ENCODE results near the gene PRKN. TPM values are rescaled to one million over a fixed set of nuclear protein-coding genes. Genes with fewer than 3 reads are reported as not detected.

The PRKN gene
- total RNA-seq, 4 donors from 2014 or later: 9.6 to 17.0 (median 11.6) TPM

GRCh38 chr6:161549977-161550655 is 1177.5 kb downstream of the PRKN start:
- TF ChIP-seq CTCF (IDR thresholded peaks at IDR 0.05; ENCODE audit: low read depth): no peak

DNA sequence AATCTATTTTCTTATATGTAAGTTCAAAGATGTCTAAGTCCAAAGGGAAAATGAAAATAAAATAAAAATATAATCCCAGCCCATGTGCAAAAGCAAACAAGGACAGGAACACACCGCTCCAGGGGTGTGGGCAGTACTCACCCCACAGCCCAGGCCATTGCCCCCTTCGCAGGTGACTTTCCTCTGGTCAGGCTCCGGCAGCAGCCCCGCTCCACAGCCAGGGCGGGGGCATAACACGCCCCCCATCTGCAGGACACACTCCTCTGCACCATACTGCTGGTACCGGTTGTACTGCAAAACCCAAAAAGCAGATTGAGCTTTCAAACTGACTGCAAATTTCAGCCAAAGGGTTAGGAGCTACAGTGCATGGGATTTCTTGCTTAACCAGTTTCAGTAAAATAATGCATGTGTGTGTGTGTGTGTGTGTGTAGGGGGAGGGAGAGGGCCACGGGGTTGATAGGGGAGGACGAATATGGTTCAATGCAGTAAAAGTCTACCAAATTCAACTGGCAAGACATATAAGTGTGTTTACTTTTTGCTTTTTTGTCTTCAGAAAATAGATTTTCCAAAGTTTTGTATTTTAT is 1178.8 kb downstream of the PRKN start:
- no peak for TF ChIP-seq CTCF (IDR thresholded peaks at IDR 0.05; ENCODE audit: low read depth)

DNA sequence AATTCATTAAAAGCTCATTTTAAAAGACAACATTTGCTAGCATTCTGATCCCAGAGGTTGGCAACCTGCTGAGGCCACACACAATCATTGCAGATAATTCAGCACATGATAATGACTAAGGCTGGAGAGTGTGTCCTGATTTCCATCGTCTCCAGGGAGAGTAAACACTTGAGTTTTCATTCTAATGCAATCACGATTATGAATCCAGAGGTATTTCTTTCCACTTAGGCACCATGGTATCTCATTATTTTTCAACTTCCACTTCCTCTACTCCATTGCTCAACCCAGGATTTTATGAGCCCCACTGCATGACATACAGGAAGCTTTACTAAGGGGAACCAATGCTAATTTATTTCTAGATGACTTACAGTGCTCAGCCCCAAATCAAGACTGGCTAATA is 1179.9 kb downstream of the PRKN start:
- TF ChIP-seq CTCF (IDR thresholded peaks at IDR 0.05; ENCODE audit: low read depth): no peak

- no peak for TF ChIP-seq CTCF (IDR thresholded peaks at IDR 0.05; ENCODE audit: low read depth)
Measured at GRCh38 chr6:161546632-161547031, 1180.9 kb downstream of the PRKN start.

GRCh38 chr6:161545741-161546140 is 1181.8 kb downstream of the PRKN start:
- no peak for TF ChIP-seq CTCF (IDR thresholded peaks at IDR 0.05; ENCODE audit: low read depth)

- TF ChIP-seq CTCF (IDR thresholded peaks at IDR 0.05; ENCODE audit: low read depth): no peak
Measured at GRCh38 chr6:161544801-161545480, 1182.6 kb downstream of the PRKN start.

DNA sequence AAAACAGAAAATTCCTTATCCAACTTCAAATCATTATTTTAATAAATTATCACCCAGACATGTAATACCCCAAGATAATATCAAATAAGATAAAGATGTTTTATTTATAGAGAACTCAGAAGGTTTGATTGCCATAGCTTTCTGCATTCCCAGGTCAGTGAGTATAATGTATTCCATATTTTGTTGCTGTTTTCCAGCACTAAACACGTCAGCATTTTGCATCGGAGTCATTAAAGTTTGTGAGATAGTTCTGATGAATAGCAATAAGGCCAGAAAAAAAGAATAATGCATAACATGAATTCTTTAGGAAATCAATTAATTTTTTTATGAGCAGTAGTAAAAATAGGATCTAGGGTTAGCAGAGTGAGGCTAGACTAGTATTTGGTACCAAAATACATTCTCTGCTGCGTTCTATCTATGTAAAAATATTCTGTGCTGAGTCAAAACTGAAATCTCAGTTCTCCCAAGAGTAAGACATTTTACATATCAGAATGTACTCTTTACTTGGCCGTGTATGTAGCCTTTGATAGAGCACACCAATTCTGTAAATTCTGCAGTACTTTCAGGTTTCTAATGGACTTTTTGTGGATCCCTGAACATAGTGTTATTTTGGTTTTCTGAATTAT is 1183.8 kb downstream of the PRKN start:
- TF ChIP-seq CTCF (IDR thresholded peaks at IDR 0.05; ENCODE audit: low read depth): no peak
